Middle frontal gyrus (tissue), 1 donor: ENCODE data around the gene KIRREL1.
"Not testable (repeated sequence)": the region's sequence is repeated elsewhere in the genome, so short reads cannot be mapped to it uniquely, and the experiment has no call there.

Experiments
- DNase-seq: peaks from one replicate; pipeline ENCODE4 v3.0.0-alpha.2; 2015; ENCODE audit warnings: low spot score; ENCODE audit errors: extremely low spot score

KIRREL1 gene

DNA sequence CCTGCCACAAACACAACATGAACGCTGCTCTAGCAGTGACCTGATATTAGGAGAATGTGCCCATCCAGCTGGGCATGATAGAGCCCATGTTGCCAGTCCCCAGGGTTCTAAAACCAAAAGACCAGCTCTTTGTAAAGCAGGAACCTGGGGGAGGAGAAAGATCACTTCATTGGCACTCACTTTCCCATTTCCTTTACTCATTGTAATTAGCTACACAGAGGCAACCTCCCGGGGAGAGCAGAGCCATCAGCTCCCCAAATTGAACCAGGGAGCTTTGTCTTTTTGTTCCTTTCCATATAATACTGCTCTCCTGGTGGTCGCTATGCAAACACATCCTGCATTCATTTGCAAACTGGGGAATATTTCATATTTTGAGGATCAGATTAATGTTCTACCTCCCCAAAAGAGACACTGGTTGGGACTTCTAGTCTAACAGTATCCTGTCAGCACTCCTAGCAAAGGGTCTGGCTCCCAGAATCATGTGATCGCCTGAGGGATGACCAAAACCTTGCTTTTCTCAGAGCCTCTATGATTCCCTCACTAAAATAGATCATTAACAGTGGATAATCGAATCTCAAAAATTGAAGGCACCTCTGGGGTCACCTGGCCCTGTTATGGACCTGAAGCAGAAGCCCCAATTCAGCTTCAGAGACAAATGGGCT is 110.5 kb downstream of the KIRREL1 start:
- no peak for DNase-seq

GRCh38 chr1:158104891-158105290 is 111.4 kb downstream of the KIRREL1 start:
- no peak for DNase-seq

- no peak for DNase-seq
Observed at GRCh38 chr1:158105352-158106095, 112.1 kb downstream of the KIRREL1 start.

- DNase-seq: no peak
Observed at GRCh38 chr1:158107916-158108315, 114.5 kb downstream of the KIRREL1 start.

GRCh38 chr1:158112994-158113758 is 119.7 kb downstream of the KIRREL1 start:
- no peak for DNase-seq

DNA sequence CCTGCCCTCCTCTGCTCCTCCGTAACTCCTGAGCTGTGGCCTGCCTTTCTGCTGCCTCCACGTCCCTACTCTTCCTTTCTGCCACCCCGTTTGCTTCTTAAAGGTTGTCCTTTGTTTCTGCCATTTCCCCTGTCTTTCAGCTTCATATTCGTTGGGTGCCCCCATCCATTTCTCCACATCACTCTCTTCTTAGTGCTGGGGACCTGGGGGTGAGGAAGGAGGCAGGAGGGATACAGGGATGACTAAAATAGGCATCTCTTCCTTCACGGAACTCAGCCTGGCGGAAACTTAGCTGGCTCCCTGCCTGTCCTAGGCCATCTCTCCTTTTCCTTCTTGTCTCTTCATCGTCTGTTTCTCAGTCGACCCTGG is 120.3 kb downstream of the KIRREL1 start:
- no peak for DNase-seq

DNA sequence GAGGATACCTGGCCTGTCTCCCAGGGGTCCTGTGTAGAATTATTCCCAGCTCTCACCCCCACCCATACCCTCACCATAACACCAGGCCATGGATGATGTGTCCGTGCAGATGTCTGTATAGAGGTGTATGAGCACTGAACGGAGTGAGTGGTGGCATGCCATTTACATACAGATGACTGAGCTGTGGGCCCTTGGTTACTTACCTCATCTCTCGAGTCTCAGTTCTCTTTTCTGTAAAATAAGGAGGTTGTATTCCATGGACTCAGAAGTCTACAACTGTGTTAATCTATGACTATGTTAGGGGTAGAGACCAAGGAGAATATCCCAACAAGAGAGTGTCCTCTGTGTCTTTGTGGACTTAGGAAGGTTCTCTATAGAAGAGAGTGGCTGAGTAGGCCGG is 121.7 kb downstream of the KIRREL1 start:
- DNase-seq: no peak

- DNase-seq: no peak
Observed at GRCh38 chr1:158116311-158117167, 123.1 kb downstream of the KIRREL1 start.

- no peak for DNase-seq
Observed at GRCh38 chr1:158117854-158118704, 124.6 kb downstream of the KIRREL1 start.

- DNase-seq: no peak
Observed at GRCh38 chr1:158118713-158119402, 125.4 kb downstream of the KIRREL1 start.

DNA sequence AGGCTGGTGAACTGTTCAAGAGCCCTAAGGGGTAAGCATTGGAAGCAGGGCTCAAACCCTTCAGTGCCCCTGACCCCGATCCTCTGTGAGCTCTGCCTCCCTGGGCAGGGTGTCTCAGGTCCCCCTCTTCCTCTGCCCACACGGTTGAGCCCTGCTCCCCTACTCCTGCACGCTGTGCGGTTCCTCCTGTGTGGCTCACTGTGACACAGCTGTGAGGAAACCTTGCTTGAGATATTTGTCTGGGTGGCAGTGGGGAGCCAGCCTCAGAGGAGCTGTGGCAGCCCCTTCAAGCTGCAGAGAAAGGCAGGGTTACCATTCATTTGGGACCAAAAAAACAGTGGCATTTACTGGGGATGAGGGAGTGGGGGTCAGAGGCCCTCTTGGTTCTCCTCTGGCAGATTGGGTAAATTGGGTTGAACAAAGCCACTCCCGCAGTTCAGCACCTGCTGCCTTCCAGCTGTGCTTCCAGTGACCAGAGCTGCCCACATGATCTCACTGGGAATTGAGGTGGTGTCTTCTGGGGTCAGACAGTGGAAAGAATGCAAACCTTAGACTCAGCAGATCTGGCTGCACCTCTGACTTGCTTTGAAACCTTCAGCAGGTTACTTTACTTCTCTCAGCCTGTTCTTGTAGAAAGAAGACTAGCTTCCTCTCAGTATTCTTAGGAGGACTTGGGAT is 126.7 kb downstream of the KIRREL1 start:
- DNase-seq: no peak

- DNase-seq: no peak
Observed at GRCh38 chr1:158121604-158122254, 128.3 kb downstream of the KIRREL1 start.

DNA sequence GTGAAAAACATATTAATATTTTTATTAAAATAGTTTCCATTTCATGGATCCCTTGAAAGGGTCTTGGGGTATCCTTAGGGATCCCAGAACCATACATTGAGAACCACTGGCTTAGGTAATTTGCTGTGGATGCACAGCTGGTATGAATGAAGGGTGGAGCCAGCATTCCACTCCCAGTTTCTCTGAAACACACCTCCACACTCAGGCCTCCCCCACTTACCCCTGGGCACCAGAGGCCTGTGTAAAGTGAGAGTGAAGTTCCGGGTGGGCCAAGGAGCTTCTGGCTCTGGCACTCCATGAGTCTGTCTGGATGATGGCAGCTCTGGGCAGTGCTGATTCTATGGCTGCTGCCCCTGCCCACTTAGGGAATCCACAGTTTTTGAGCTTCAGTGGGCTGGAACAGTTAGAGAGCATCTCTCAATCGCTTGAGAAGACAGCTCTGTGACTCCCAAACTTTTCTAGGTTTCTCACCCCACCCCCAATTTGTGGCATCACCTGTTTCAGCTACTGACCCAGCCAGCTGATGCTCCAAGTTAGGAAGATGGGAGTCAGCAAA is 129.5 kb downstream of the KIRREL1 start:
- no peak for DNase-seq

GRCh38 chr1:158124034-158124433 is 130.6 kb downstream of the KIRREL1 start:
- DNase-seq: no peak

DNA sequence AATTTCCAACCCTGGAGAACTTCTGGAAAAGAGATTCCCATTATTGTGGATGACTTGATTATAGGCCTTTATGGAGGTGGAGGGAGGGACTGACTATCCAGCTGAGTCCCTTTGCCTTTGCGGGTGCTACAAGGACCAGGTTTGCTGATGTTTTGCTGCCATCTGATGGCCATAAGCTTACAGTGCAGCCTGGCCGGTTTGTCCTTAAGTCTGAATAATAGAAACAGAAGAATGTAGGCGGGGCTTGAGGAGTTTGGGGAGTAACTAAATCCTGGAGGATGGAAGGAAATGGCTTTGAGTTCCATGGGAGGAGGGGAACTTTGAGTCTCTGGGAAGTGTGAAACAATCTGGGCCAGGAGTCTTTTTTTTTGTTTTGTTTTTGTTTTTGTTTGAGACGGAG is 131.6 kb downstream of the KIRREL1 start:
- DNase-seq: peak; percentile 80

DNA sequence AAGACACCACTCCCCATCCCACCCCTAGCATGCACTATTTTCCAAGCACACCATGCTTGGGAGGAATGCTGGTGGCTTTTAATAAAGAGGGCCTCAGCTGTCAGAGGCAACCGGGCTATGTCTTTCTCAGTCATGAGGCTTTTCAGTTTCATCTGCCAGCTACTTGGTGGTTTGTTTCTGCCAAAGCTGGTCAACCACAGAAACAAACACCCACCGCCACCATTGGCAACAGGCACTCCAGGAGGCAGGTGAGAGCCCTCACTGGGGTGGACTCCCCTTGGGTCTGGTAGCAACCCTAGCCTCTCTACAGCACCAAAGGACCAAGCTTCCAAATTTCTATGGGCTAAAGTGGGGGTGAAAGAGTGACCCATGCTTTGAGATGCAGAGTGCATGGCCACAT is 133.0 kb downstream of the KIRREL1 start:
- no peak for DNase-seq

- not testable (repeated sequence) for DNase-seq
Observed at GRCh38 chr1:158128531-158128930, 135.1 kb downstream of the KIRREL1 start.

DNA sequence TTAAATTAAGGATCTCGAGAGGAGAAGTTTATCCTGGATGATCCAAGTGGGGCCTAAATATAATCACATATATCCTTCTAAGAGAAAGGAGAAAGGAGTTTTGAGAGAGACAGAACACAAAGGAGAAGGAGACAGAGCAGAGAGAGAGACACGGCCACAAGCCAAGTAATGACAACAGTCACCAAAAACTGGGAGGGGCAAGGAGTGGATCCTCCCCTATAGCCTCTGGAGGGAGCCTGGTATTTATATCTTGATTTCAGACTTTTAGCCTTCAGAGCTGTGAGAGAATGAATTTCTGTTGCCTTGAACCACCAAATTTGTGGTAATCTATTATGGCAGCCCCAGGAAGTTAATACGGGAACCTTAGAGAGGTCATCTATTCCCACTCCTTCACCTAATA is 137.8 kb downstream of the KIRREL1 start:
- DNase-seq: no peak
